ENCODE results near the gene S100A14.
A peak's percentile ranks its signal among the peaks of the same experiment; 100 is the strongest.
"Not testable (repeated sequence)": the region's sequence is repeated elsewhere in the genome, so short reads cannot be mapped to it uniquely, and the experiment has no call there.

S100A14 gene

DNA sequence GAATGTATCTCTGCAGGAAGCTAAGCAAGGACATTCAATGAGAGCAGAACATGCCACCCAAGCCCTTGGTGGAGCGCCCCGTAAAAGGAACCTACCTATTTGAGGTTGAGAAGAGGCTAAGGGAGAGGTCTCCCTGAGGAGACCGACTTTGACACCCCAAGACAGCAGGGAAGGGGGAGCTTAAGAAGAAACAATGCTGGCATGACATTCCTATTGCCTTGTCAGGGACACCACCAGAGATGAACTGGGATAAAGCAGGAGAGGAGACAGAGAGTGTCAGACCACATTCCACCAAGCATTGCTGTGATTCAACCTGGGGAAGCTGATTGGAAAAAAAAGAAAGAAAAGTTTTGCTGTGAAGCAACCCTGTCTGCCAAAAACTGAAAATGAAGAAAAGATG is 37.2 kb downstream of the S100A14 start:
- H3K4me3 ChIP-seq (ENCODE audit: low read length) = no peak overlapping the region
- TF ChIP-seq, protein P1, sequence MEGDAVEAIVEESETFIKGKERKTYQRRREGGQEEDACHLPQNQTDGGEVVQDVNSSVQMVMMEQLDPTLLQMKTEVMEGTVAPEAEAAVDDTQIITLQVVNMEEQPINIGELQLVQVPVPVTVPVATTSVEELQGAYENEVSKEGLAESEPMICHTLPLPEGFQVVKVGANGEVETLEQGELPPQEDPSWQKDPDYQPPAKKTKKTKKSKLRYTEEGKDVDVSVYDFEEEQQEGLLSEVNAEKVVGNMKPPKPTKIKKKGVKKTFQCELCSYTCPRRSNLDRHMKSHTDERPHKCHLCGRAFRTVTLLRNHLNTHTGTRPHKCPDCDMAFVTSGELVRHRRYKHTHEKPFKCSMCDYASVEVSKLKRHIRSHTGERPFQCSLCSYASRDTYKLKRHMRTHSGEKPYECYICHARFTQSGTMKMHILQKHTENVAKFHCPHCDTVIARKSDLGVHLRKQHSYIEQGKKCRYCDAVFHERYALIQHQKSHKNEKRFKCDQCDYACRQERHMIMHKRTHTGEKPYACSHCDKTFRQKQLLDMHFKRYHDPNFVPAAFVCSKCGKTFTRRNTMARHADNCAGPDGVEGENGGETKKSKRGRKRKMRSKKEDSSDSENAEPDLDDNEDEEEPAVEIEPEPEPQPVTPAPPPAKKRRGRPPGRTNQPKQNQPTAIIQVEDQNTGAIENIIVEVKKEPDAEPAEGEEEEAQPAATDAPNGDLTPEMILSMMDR (conservative IDR thresholded peaks at IDR 0.05; ENCODE audit: low read depth, low read length) = no peak
- no peak for DNase-seq (ENCODE audit: low read depth)

DNA sequence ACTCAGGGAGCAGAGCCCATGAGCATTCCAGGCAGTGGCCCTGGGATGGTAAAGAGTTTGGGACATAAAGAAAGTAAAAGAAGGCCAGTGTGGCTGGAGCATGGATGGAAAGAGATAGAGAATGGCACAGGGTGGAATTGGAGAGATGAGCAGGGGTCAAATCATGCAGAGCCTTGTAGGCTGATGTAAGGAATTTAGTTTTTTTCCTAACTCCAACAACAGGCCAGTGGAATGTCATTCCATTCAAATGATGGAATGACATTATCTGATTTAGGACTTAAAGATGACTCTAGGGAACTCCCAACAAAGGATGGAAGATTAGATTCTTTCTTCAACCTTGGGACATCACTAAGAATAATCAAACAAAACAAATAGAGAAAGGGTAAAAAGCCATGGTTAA is 37.6 kb downstream of the S100A14 start:
- TF ChIP-seq, protein P1 (conservative IDR thresholded peaks at IDR 0.05; ENCODE audit: low read depth, low read length) = no peak
- H3K4me3 ChIP-seq (ENCODE audit: low read length) = no peak overlapping the region
- no peak for DNase-seq (ENCODE audit: low read depth)

DNA sequence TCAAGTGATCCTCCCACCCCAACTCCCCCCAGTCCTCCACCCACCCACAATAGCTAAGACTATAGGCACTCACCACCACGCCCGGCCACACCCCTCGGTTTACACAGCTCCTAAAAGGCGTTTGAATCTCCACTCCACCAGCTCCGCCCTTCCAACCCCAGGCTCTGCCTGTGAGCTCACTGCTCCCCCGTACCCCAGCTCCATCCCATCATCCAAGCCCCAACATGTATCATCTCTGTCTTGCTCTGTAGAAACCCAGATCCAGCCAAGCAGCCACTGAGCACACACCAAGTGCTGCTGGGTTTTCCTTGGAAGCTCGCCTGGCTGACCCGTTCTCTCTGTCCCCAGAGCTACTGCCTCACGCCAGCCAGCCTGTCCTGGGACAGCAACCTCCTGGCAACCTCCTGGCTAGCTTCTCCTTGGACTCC is 38.5 kb downstream of the S100A14 start:
- DNase-seq (ENCODE audit: low read depth) = no peak
- no peak overlapping the region for H3K4me3 ChIP-seq (ENCODE audit: low read length)
- TF ChIP-seq, protein P1 (conservative IDR thresholded peaks at IDR 0.05; ENCODE audit: low read depth, low read length) = no peak

DNA sequence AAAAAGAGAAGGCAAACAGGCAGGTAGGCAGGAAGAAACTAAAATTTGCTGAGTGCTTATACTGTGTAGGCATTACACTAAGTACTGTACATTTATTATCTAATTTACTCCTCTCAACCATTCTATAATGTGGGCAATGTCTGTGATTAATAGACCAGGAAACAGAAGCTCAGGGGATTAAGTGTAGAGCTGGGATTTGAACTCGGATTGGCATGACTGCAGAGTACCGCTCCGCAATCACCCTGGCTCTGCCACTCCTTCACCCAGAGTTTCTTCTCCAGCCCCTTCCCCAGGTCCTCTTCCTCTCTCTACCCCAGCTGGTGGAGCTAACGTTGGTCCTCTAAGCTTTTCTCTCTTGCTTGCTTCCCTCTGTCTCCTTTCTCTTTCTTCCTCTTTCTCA is 39.0 kb downstream of the S100A14 start:
- no peak overlapping the region for H3K4me3 ChIP-seq (ENCODE audit: low read length)
- DNase-seq (ENCODE audit: low read depth) = no peak
- TF ChIP-seq, protein P1 (conservative IDR thresholded peaks at IDR 0.05; ENCODE audit: low read depth, low read length) = no peak

DNA sequence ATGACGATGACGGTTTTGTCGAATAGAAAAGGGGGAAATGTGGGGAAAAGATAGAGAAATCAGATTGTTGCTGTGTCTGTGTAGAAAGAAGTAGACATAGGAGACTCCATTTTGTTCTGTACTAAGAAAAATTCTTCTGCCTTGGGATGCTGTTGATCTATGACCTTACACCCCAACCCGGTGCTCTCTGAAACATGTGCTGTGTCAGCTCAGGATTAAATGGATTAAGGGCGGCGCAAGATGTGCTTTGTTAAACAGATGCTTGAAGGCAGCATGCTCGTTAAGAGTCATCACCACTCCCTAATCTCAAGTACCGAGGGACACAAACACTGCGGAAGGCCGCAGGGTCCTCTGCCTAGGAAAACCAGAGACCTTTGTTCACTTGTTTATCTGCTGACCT is 40.6 kb downstream of the S100A14 start:
- H3K4me3 ChIP-seq (ENCODE audit: low read length); DNase-seq (ENCODE audit: low read depth): not testable (repeated sequence)

DNA sequence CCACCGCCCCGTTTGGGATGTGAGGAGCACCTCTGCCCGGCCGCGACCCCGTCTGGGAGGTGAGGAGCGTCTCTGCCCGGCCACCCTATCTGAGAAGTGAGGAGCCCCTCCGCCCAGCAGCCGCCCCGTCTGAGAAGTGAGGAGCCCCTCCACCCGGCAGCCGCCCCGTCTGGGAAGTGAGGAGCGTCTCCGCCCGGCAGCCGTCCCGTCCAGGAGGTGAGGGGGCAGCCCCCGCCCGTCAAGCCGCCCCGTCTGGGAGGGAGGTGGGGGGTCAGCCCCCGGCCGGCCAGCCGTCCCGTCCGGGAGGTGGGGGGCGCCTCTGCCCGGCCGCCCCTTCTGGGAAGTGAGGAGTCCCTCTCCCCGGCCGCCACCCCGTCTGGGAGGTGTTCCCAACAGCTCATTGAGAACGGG is 41.0 kb downstream of the S100A14 start:
- not testable (repeated sequence) for H3K4me3 ChIP-seq (ENCODE audit: low read length); DNase-seq (ENCODE audit: low read depth)

DNA sequence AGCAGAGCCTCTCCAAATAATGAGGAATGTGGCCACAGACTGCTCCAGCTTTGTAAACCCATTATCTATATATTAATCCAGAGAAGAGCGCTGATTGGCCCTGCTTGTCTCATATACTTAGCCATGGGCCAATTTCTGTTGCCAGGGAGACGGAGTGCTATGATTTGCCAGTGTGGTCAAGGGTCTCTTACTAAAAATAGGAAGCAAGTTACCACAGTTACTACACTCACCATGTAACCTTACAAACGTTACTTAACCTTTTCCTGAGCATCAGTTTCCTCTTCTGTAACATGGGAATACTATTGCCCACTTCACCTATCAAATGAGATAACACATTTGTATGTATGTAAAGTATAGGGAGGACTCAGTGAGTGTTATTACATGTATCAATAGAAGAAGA is 42.8 kb downstream of the S100A14 start:
- H3K4me3 ChIP-seq (ENCODE audit: low read length) = no peak overlapping the region
- TF ChIP-seq, protein P1 (conservative IDR thresholded peaks at IDR 0.05; ENCODE audit: low read depth, low read length) = no peak
- DNase-seq (ENCODE audit: low read depth) = no peak

DNA sequence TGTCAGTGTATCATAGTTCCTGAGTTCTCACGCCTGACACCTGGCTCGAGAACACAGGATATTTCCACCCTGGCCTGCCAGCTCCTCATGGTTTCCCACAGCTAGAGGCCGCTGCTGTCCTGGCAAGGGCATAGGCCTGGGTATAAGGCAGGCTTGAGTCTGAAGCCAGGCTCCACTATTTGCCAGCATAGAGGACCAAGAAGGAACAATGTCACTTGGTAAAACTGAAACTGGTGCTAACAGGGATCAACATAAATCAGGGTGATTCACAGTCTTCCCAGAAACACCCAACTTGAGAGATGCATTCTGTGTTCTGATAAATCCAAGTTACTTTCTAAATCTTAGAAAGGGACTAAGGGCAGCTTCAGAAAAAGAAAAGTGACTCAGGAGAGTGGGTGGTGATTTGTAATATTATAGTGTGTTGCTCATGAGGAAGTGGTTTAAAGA is 43.5 kb downstream of the S100A14 start:
- DNase-seq (ENCODE audit: low read depth) = no peak
- TF ChIP-seq, protein P1 (conservative IDR thresholded peaks at IDR 0.05; ENCODE audit: low read depth, low read length) = peak; percentile 95
- no peak overlapping the region for H3K4me3 ChIP-seq (ENCODE audit: low read length)
